Endothelial cell (in vitro differentiated cells): ENCODE results near the gene SEMA3F. TPM values are rescaled to one million over a fixed set of nuclear protein-coding genes. Genes with fewer than 3 reads are reported as not detected.
A peak's percentile ranks its signal among the peaks of the same experiment; 100 is the strongest.

Experiments used
- DNase-seq: peaks from one replicate; pipeline ENCODE4 v3.0.0; 2021; ENCODE audit warnings: low spot score
- H3K27ac Mint-ChIP-seq: one replicate; pipeline ENCODE4 v1.8.0; 2021; ENCODE audit warnings: mixed read lengths, inconsistent platforms; ENCODE audit not compliant: unreplicated experiment
- H3K27me3 Mint-ChIP-seq: one replicate; pipeline ENCODE4 v1.8.0; 2021; ENCODE audit warnings: mild to moderate bottlenecking, moderate library complexity, mixed read lengths, inconsistent platforms; ENCODE audit not compliant: unreplicated experiment
- H3K36me3 Mint-ChIP-seq: one replicate; pipeline ENCODE4 v1.8.0; 2021; ENCODE audit warnings: mild to moderate bottlenecking, low read depth, mixed read lengths, inconsistent platforms; ENCODE audit not compliant: unreplicated experiment
- H3K4me1 Mint-ChIP-seq: one replicate; pipeline ENCODE4 v1.8.0; 2021; ENCODE audit warnings: mild to moderate bottlenecking, mixed read lengths, inconsistent platforms; ENCODE audit not compliant: unreplicated experiment
- H3K4me3 Mint-ChIP-seq: one replicate; pipeline ENCODE4 v1.8.0; 2021; ENCODE audit warnings: mild to moderate bottlenecking, mixed read lengths, inconsistent platforms; ENCODE audit not compliant: unreplicated experiment
- H3K9me3 Mint-ChIP-seq: one replicate; pipeline ENCODE4 v1.8.0; 2021; ENCODE audit warnings: mixed read lengths, inconsistent platforms; ENCODE audit not compliant: unreplicated experiment
- total RNA-seq: library from RNA; stranded (reverse); fragmentation: NEBNext Ultra II Directional; extraction: Animal tissue kit (Norgen Biotek cat#: 25700); gene quantifications from one replicate; pipeline ENCODE4 v1.2.1, GENCODE V29; 2021; ENCODE audit not compliant: unreplicated experiment
- TF ChIP-seq, protein P1 (sequence below): fragments of 200-600 bp; sonication (generic); IDR thresholded peaks from one replicate; pipeline ENCODE4 v1.5.0; 2021; ENCODE audit warnings: antibody characterized with exemption; ENCODE audit not compliant: unreplicated experiment

Gene SEMA3F
- total RNA-seq, 1 donor from 2014 or later = 21.3 TPM

- no peak for DNase-seq
- TF ChIP-seq, protein P1, sequence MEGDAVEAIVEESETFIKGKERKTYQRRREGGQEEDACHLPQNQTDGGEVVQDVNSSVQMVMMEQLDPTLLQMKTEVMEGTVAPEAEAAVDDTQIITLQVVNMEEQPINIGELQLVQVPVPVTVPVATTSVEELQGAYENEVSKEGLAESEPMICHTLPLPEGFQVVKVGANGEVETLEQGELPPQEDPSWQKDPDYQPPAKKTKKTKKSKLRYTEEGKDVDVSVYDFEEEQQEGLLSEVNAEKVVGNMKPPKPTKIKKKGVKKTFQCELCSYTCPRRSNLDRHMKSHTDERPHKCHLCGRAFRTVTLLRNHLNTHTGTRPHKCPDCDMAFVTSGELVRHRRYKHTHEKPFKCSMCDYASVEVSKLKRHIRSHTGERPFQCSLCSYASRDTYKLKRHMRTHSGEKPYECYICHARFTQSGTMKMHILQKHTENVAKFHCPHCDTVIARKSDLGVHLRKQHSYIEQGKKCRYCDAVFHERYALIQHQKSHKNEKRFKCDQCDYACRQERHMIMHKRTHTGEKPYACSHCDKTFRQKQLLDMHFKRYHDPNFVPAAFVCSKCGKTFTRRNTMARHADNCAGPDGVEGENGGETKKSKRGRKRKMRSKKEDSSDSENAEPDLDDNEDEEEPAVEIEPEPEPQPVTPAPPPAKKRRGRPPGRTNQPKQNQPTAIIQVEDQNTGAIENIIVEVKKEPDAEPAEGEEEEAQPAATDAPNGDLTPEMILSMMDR = no peak
- H3K9me3 Mint-ChIP-seq = no peaks in the 10 kb centered on the region
- no peak overlapping the region for H3K27ac Mint-ChIP-seq
- peaks cover 43% of the 10 kb centered on the region for H3K4me1 Mint-ChIP-seq
- H3K27me3 Mint-ChIP-seq = peaks cover 5% of the 10 kb centered on the region
- H3K4me3 Mint-ChIP-seq = no peak overlapping the region
- H3K36me3 Mint-ChIP-seq = peaks cover 6% of the 10 kb centered on the region
These were observed 13.7 kb downstream of the SEMA3F start for GRCh38 chr3:50168791-50169190.

GRCh38 chr3:50169232-50169832 lies 14.2 kb downstream of the SEMA3F start:
- H3K27ac Mint-ChIP-seq = no peak overlapping the region

DNA sequence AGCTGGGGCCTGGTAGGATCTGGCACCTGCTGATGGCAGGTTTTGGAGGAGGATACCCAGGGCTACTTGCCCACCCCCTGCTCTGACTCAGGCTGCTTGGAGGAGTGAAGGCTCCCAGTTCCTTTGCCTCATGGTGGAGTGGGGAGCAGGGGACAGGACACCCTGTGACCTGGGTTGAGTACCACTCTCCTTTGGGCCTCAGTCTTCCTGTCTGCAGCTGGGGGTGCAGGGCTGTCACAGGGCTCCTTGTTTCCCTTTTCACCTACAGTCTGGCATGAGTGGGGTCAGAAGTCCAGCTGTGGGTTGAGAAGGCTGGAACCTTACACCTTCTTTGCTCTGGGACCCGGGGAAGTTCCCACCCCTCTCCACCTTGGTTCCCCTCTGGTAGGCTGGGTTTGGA lies 14.7 kb downstream of the SEMA3F start:
- Mint-ChIP-seq H3K36me3 (peaks cover 3% of the 10 kb centered on the region), H3K4me1 (peaks cover 39% of the 10 kb centered on the region), H3K27ac (no peak overlapping the region), H3K4me3 (no peak overlapping the region), H3K27me3 (peaks cover 8% of the 10 kb centered on the region), H3K9me3 (no peaks in the 10 kb centered on the region)
- TF ChIP-seq, protein P1 = no peak
- no peak for DNase-seq

More at GRCh38 chr3:50169232-50169832, 14.2 kb downstream of the SEMA3F start:
- Mint-ChIP-seq H3K4me3 (no peak overlapping the region), H3K27me3 (peaks cover 8% of the 10 kb centered on the region), H3K4me1 (peaks cover 44% of the 10 kb centered on the region), H3K9me3 (no peaks in the 10 kb centered on the region), H3K36me3 (peaks cover 7% of the 10 kb centered on the region)
- DNase-seq = no peak
- TF ChIP-seq, protein P1 = no peak

DNA sequence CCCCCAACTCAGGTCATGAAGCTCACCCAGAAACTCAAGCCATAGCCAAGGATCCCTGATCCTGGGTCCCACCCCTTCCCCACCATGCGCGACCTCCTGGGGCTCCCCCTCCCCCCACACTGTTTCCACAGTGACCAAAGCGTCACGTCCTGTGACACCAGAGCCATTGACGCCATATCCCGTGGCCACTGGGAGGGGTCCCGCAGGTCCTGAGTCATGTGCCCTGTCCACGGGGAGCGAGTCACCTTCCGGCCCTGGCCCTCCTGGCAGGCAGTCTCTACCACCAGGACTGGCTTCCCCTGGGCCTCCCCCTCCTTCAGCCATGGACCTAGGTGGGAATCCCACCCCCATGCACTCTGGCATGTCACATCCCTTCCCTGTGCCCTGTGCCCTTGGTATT lies 15.6 kb downstream of the SEMA3F start:
- TF ChIP-seq, protein P1 = no peak
- H3K4me3 Mint-ChIP-seq = no peak overlapping the region
- H3K36me3 Mint-ChIP-seq = peaks cover 3% of the 10 kb centered on the region
- peaks cover 8% of the 10 kb centered on the region for H3K27me3 Mint-ChIP-seq
- H3K4me1 Mint-ChIP-seq = peaks cover 31% of the 10 kb centered on the region
- H3K9me3 Mint-ChIP-seq = no peaks in the 10 kb centered on the region
- DNase-seq = no peak
- H3K27ac Mint-ChIP-seq = no peak overlapping the region

- Mint-ChIP-seq H3K9me3 (no peaks in the 10 kb centered on the region), H3K36me3 (peaks cover 3% of the 10 kb centered on the region)
- TF ChIP-seq, protein P1 = no peak
These were observed 16.6 kb downstream of the SEMA3F start for GRCh38 chr3:50171540-50172301.

More at GRCh38 chr3:50171540-50172301, 16.6 kb downstream of the SEMA3F start:
- Mint-ChIP-seq H3K4me3 (no peak overlapping the region), H3K4me1 (peaks cover 20% of the 10 kb centered on the region), H3K27ac (peak overlapping the region; percentile 36), H3K27me3 (peaks cover 6% of the 10 kb centered on the region)
- no peak for DNase-seq
